Gastroesophageal sphincter (tissue), 3 donors: ENCODE measurements around the gene DAP.

ENCODE experiments used
- CTCF ChIP-seq, 4 experiments: fragments of 200-600 bp in 2 of 4; fragments of 450-650 bp in 2 of 4; sonication (generic) in 1 of 4; IDR thresholded peaks; one replicate each; pipeline ENCODE4 v1.5.1; 2017 to 2019; ENCODE audit warnings: antibody characterized with exemption in 4 of 4, mild to moderate bottlenecking in 2 of 4, moderate library complexity in 2 of 4
- POLR2A ChIP-seq, 2 donors: fragments of 450-650 bp; IDR thresholded peaks; one replicate each; pipeline ENCODE4 v1.6.1; 2017; ENCODE audit warnings: antibody characterized with exemption in 2 of 2, mild to moderate bottlenecking in 2 of 2, moderate library complexity in 1 of 2
- POLR2AphosphoS5 ChIP-seq: sonication (generic); formaldehyde crosslinking; IDR thresholded peaks from one replicate; pipeline ENCODE4 v1.6.1; 2017; ENCODE audit warnings: antibody characterized with exemption

- TF ChIP-seq POLR2A (IDR thresholded peaks at IDR 0.05) (no peak), CTCF (IDR thresholded peaks at IDR 0.05) (no peak), POLR2AphosphoS5 (no peak)
Measured at GRCh38 chr5:10671041-10672008, 89.7 kb downstream of the DAP start.
